GM18511 (cell line): ENCODE measurements around the gene MAST4.

ENCODE experiments used
- ATAC-seq: cut with Tn5 transposase; IDR thresholded peaks from one replicate; pipeline ENCODE4 v1.9.1; 2021; ENCODE audit warnings: mild to moderate bottlenecking, moderate library complexity; ENCODE audit not compliant: unreplicated experiment

MAST4 gene

DNA sequence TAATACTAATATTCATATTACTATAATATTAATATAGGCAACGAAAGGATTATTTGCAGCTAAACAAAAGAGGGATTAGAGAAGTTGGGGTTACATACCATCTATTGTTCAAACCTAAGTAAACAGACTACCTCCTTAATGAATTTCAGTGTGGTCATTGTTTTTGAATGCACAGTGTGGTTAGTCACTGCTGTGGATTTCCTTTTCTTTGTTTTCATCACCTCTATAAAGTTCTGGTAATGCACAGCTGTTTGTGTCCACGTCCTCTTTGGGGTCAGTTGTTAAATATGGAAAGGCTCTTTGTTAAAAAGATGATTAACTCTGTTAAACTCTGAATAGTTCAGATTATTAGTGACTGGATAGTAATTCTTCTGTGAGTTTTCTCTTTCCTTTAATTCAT, 233.6 kb downstream of the MAST4 start:
- ATAC-seq: no peak

DNA sequence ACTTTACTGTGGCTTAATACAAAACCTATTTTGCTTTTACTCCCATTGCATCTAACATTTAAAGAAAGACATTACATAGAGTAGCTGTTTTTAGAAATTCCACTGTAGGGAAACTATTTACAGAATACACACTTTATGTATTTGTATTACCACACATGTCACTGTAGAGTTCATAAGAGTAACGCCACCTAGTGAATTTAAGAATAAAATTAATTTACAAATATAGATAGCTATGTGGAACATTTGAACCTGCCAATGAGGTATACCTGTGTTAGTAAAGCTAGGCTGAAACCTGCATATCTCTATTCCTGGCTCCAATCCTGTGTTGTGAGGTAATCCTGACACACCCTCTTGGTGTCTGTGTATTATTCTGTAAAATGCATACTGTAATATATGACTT, 234.4 kb downstream of the MAST4 start:
- ATAC-seq: no peak

DNA sequence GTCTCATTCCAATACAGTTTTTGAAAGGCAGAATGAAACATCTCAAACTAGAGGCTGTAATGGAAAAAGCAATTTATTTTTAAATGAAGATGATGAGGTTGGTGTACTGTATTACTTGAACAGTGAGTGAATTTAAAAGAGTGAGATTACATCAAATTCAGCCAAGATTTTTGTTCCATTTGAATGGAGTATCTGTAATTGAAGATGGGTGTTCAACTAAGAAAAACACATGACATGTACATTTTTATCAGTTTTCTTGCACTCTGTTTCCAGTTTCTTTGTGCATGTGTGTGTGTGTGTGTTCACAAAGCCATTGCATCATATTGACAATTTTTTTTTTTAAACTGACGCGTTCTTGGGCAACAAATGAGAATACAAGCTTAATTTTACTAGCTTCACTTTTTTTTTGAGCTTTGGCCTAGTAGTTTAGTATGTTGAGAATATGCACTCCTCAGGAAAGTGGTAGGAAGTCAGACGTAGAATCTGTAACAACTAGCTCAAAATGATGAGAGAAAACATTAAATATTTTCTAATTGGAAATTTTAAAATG, 243.5 kb downstream of the MAST4 start:
- ATAC-seq: no peak

DNA sequence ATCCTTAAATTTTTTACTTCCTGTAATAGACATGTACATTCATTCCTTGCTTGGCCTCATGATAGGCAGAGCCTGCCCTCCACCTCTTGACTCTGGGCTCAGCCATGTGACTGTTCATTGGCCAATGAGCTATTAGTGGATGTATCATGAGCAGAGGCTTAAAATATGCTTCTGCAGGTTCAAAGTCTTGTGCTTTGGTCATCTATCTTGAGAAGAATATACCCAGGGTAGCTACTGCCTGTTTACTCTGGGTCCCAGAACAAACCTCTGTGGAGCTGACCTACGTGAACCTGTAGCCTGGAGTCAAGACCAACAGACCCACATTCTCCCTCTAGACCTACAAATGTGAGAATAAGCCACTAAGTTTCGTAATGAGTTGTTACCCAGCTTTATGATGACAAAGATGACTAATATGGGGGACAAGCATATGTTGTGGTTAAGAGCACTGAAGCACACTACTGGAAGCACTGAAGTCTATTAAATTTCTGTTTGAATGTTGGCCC, 244.4 kb downstream of the MAST4 start:
- ATAC-seq: peak; percentile 100

DNA sequence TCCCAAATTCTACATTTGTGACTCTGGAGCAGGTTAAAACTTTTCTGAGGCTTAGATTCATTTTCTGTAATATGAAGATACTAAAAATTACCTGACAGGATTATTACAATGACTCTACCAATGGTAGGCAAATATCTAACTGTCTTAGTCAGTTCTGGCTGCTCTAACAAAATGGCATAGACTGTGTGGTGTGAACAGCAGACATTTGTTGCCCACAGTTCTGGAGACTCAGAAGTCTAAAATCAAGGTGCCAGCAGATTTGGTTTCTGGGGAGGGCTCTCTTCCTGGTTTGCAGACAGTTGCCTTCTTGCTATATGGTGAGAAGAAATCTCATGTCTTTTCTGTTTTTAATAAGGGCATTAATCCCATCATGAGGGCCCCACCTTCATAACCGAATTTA, 245.1 kb downstream of the MAST4 start:
- no peak for ATAC-seq

DNA sequence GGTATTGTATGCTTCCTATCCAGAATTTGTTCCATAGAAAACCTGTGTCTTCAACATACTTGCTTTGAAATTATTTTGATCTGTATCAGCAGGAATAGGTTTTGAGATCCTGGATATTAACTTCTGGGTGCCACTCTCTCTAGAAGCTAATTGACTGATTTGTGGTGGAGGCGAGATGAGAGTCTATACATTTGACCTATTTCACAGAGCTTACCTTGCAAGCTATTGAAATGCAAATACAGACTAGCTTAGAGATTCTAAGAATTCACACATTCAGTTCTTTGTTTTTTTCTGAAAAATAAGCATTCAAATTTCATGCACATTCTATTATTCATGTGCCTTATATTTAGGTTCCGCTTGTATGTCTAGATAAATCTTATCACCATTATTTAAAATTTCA, 246.3 kb downstream of the MAST4 start:
- ATAC-seq: no peak

DNA sequence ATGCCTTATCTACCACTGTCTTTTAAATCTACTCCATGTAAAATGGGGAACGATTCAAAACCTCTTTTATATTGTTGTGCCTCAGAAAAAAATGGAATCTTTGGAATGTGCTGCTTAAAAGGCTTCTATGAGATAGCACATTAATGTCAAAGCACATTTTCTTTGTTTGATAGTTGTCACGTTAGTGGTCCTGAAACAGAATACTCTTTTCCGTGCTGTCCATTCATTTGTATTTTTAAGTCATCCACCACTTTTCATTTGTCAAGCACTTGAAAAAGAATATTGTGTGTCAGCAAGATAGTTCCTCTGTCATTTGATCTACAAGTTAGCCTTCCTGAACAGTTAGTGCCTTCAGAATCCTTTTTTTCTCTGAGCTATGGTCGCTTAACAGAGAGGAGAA, 246.9 kb downstream of the MAST4 start:
- no peak for ATAC-seq

DNA sequence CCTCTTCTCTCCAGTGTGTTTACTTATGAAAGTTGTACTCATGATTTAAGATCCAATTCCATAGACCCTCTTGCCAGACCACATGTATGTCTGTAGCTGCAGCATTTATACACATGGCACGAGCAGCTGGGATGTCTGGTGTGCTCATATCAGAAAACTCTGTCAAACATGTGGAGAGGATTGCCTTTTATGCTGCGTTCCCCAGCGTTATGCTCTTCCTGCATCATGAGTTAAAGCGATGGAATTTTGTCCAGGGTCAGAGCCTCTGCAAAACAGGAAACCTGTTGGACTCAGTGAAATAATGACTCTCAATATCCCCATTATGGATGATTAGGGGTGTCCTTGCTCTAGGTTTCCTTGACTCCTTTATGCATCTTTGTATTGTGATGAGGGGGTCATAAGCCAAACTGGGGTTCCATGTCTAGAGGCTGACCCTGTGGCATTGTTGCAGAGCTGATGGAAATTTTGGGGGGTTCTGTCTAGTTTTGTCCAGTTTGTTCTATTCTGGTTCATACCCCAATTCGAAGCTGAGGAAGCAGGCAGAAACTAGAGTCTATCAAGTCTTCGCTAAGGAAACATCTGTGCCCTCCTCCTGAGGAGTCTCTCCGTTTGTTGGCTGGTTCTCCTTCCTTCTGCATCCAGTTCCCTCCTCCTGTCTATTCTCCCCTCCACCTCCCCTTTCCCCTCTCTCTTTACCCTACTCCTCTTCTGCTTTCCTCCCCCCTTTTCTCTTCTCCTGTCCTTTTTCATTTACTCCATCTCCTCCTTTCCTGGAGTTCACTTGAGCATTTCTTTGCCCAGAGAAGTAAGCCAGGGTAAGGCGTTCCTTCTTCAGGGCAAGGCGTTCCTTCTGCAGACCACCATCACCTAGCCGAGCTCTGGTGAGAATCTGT, 252.8 kb downstream of the MAST4 start:
- ATAC-seq: no peak

DNA sequence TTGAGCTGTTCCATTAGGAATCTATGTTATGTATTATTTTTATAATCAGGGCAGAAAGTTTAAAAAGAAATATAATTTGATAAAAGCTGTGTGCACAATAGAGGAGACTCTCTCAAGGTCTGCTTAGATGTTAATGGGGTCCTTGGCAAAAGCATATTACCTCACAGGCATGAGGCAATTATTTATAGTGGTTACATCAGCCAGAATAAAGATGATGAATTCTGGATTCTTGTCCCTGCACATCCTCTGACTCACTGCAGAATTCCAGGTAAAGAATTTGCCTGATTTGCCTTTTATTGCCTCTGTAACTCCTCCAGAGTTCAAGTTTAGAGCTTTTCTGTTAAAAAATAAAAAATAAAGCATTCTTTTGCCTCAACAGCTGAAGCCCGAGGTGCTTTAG, 253.6 kb downstream of the MAST4 start:
- no peak for ATAC-seq

DNA sequence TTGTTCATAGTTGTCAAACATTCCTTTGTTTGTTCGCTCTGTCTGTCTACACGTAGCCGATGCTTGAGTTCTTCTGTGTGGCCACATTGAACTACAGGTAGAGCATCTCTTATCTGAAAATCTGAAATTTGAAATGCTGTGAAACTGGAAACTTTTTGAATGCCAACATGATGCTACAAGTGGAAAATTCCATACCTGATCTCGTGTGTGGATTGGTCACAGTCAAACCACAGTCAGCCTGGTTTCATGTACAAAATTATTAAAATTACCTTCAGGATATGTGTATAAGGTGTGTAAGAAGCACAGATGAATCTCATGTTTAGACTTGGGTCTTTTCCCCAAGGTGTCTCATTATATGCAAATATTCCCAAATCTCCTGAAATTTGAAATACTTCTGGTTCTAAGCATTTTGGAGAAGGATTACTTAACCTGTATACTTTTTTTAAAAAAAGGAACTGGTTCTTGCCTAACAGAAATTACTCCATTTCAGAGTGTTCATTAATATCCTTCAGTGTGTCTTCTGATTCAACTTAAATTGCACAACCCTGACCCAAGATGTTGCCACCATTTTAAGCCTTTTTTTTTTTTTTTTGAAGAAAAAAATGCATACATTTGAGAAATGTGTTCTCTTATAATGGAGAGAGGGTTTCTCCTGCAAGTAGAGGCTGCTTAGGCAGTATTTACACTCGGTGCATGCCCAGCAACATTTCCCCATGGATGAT, 254.3 kb downstream of the MAST4 start:
- ATAC-seq: no peak

DNA sequence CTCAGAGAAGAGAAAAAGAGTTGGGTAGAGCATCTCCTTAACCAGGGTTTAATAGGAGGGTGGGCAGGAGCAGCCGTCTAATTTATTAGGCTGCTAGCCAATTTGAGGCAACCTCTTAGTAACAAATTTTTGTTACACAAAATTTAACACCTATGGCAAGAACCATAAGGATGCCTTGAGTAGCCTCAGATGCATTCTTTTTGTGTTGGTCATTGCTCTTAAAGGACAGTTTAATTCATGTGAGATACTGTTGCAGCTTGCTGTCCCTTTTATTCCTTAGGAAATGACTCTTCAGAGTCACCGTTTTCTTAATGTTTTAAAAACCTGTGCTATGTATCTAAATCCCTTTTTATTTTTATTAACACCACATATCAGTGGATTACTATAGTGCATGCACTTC, 255.1 kb downstream of the MAST4 start:
- no peak for ATAC-seq

DNA sequence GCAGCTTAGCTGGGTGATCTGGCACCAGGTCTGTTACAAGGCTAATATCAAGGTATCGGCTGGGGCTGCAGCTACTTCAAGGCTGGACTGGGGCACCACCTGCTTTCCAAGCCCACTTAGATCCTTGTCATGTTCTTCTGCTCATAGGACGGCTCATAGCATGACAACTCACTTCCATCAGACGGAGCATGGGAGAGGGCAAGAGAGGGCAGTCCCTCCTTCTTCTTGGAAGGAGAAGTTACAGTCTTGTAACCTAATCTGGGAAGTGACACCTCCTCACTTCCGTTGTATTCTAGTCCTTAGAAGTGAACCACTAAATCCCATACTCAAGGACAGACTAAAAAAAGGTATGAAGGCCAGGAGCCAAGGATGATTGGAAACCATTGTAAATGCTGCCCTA, 258.2 kb downstream of the MAST4 start:
- no peak for ATAC-seq

DNA sequence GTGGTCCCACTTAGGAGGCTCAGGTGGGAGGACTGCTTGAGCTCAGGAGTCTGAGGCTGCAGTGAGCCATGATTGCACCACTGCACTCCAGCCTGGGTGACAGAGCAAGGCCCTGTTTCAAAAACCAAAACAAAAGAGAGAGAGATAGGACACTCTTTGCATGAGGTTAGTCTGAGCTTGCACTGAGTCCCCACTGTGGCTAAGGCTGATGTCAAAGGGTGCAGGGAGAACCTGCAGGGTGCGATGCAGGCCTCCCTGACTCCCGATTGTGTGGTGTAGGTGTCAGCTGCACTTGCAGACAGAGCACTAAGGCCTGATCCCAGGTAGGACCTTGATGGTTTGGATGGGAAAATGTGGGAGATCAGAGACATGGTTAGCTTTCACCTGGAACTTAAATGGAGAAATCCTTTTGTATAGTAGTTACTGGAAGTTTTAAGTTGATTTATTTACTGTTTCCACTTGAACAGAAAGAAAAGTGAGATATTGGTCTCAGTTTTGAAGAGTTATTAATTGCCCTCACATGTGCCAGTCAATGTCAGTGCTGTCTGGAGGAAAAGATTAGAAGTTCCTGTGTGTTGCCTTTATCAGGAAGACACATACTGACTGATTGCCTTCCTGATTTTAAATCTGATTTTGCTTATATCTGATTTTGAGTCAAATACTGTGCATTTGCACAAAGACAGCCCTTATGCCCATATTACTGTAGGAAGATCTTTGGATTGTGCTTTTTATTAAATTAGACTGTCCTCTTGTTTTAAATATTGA, 260.0 kb downstream of the MAST4 start:
- ATAC-seq: no peak

DNA sequence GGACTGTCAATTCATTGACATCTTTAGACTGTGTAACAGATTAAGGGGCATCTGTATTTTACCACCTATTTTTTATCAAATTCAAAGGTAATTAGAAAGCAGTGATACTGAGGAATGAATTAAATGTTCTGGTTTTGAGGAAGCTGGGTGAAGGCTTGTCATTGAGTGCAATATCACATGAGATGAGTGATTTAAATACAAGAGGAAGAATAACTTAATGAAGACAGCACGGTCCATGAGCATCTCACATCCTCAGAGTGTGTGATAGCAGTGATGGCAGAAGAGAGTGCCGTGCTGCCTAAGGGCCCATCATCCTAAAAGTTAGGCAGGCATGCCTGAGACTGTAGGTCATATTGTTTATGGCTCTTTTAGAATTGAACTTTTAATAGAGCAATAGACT, 263.3 kb downstream of the MAST4 start:
- ATAC-seq: no peak

DNA sequence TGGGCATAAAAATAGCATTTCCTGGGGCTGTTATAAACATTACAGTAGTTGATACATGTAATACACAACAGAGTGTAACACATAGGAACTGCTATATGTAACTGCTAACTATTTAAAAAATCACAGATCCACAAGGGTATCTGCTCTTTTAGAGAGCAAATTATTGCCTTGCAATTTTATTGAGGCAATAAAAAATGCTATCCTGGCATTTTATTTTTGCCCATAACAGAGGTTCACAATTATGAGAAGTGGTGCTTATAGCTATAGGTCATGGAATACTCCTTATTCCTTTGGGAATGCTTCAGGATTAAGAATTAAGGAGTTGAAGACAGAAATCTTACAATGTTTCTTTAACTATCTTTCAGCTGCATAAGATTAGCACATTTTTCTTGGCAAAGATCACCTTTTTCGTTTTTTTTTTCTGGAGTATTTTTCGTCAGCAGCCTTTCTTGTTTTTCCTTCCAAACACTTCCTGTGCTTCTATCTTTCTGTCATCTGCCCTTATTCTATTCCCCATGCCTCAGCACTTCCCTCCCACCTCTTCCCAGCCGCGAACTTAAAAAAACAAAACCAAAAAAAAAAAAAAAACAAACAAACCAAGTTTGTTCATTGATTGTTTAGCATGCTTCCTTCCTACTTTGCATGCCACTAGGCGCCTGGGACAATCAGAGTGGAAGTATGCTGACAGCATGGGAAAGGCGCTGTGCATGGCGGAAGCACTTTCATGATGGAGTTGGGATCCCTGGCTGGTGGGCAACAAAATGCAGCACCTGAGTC, 264.2 kb downstream of the MAST4 start:
- no peak for ATAC-seq

DNA sequence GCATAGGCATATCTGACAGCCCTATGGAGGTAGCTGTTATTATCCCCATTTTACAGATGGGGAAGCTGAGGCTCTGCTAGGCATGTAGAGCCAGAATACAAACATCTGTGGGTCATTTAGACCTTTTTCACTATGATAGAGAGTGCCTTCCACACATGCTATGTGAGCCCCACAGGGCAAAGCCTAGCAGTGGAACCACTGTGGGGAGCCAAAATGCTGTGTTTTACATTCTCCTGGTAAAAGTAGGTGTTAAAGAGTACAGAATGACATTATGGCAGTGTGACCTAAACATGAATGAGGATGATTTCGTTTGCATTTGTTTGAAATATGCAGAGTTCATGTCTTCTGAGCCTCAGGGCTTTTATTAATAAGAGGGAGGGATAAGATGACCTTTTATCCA, 265.2 kb downstream of the MAST4 start:
- ATAC-seq: no peak

DNA sequence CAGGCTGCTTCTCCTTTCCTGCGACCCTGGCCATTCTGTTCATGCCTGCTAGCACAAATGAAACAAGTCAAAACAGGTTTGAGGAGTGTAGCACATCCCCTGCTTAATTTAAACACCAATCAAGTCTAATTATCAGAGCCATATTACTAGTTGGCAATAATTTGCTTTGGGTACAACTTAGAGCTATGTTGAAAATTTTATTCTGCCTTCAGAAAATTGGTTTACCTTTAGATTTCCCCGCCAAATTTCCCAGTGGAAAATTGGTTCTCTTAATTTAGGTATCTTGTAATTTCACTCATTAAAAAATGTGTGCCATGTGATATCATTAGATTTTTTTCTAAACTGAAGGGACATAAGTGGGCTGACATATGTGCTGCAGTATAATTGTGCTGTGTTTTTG, 265.8 kb downstream of the MAST4 start:
- ATAC-seq: no peak

DNA sequence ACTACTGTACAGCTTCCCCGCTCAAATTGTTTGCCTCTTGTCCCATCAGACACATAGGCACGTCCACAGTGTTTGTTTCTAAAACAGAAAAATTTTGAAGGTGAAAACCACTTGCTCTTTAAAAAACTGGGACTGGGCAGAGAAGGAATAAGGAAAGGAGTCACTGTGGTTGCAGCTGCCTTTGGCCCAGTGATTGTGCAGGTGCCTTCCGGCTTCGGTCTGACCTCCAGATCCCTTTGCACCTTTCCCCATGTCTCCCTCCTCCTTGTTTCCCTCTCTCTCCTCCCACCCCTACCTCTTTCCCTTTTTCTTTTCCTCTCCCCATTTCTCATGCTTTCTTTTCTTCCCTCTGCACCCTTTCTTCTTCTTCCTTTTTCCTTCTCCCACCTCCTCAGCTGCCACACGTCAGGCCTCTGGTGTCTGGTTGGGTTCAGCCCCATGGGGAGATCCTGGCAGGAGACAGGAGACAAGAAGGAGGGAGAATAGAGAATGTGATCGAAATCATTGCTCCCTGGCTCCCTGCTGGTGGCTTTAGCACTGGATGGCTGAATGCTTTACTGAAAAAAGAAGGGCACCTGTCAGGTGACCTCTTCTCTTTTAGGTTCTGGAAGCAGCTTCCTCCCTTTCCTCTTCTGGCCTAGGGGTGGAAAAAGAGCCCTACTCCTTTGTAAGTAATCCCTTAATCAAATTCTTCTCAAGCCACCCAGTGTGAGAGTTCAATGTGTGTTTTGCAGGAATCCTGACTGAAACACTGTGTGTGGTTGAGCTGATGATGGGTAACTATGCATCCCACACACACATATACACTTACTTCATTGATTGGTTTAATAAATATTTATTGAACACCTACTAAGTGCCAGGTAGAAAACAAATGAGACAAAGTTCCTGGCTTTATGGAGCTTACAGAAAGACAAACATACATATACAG, 267.3 kb downstream of the MAST4 start:
- ATAC-seq: no peak

DNA sequence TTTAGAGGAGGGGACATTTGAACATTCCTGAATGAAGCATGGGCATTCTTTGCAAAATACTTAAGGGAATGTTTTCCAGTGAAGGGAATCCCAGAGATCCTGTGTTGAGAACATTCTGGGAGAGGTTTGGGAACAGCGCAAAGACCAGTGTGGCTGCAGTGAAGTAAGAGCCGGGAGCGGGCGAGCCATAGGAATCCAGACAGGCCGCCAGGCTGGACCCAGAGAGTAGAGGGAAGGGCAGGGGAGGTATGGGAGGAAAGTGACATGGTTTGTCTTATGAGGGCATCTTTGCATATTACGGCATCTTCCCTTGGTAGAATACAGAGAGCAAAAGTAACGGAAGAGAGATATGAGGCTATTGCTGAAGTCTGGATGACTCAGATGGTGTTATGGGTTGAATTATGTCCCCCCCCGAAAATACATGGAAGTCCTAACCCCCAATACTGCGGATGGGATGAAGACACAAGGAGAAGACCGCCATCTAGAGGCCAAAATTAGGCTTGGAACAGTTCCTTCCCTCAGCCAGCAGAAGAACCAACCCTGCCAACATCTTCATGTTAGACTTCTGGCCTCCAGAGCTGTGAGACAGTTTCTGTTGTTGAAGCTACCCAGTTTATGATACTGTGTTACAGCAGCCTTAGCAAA, 268.2 kb downstream of the MAST4 start:
- ATAC-seq: peak; percentile 62
